GM19395 (cell line): ENCODE data around the gene DUT.

Source experiments
- ATAC-seq: cut with Tn5 transposase; IDR thresholded peaks from one replicate; pipeline ENCODE4 v1.9.1; 2021; ENCODE audit warnings: mild to moderate bottlenecking, moderate library complexity; ENCODE audit not compliant: unreplicated experiment

Gene DUT

DNA sequence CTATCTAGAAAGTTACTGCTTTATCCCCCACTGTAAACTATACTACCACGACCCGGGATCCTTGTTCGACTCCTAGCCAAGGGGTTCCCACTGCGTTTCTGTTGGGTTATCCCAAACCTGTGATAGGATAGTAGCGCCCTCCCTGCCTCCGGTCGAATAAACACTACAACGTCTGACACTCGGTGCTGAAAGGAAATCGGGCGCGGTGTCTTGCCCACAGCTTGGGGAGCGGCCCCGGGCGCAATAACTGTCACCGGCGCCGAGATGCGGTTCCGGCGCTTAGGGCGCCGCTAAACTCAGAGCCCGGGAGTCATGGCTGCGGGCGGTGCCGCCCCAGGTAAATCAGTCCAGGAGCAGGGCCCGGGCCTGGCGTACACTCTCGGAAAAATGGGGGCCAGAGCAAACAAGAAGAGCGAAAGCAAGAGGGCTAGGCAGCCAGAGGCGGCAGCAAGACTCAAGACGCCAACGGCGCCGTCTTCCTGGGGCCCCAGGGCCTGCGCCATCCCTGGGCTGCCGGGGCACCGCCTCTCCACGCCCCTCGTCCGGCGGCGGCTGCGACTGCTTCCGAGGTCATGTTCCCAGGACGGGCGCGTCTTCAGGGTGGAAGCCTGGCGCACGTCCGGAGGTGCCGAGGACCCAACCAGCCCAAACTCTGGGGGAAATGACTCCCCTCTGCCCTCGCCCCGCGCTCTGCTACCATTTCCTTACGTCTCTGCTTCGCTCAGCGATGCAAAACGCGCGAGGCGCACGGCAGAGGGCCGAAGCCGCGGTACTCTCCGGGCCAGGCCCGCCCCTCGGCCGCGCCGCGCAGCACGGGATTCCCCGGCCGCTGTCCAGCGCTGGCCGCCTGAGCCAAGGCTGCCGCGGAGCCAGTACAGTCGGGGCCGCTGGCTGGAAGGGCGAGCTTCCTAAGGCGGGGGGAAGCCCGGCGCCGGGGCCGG lies at the start of gene DUT:
Gene DUT, plus strand, starts transcription at position 575 of the 941 bp plus-strand sequence. Its CDS starts 87 bp downstream, at position 662.
- ATAC-seq = peak; percentile 85

GRCh38 chr15:48281674-48282073 lies 49.6 kb upstream of the DUT start:
- no peak for ATAC-seq

- no peak for ATAC-seq
Observed at GRCh38 chr15:48282216-48282615, 49.0 kb upstream of the DUT start.

- no peak for ATAC-seq
Observed at GRCh38 chr15:48283396-48284145, 47.7 kb upstream of the DUT start.

DNA sequence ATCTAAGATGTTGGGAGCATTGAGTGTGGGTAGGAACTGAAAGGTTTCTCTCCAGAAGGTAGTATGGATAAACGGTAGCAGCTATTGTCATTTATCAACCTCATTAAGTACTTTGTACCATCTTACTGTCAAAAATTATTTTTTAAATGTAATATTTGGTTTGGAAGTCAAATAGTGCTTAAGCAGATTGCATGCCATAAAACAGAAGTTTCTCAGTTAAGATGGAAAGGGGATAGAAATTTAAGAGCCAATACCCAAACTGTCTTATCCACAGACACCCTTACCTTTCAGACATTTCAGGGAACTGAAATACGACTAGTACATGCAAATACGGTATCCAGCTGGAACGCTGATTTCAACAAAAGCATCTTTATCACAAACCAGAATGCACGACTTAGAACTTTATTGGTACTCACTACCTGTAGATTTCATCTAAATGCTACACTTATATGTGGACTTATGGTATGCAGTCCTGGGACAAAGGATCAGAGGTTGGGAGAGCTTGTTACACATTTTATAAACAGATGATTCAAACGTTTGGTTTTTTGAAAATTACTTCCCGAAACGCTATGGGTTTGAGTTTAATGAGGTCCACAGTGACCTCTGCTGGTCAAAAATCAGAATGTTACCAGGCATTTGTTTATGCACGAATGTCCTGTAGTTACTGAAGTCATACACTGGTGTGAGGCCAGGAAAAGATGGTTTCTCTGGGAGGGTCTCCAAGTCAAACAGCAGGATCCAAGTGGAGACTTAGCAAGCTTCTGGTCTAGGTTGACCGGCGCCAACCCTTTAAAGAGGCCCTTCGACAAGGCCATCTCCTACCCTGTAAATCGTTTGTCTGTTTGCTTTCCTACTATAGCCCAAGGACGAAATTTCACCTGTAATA lies 45.7 kb upstream of the DUT start:
- peak; percentile 84 for ATAC-seq

GRCh38 chr15:48289628-48290027 lies 41.6 kb upstream of the DUT start:
- no peak for ATAC-seq

DNA sequence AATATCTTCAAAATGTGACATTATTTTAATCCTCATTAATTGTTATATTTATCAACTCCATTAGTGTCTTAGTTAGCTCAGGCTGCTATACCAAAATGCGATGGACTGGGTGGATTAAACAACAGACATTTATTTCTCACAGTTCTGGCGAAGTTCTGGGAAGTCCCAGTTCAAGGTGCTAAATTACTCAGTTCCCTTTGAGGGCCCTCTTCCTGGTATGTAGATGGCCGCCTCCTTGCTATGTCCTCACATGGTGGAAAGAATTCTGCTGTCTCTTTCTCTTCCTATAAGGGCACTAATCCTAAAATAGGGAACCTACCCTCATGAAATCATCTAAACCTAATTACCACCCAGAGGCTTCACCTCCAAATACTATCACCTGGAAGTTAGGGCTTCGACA lies 38.8 kb upstream of the DUT start:
- no peak for ATAC-seq

GRCh38 chr15:48297668-48298067 lies 33.6 kb upstream of the DUT start:
- ATAC-seq = no peak

DNA sequence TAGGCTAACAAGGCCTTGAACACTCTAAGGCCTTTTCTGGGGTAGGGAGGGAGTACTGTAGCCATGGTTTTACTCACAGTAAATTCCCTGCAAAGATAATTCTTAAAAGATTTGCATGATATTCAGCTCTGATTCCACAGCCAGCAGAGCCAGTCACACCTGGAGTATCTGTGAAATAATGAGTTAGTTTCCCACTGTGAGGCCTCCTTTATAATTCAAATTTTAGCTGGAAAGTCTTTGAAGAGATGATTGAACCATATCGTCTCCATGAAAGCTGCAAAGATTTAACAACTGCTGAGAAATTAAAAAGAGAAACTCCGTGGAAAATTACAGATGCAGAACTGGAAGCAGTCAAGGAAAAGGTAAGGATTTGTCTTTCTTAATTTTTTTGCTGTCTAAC lies 32.3 kb upstream of the DUT start:
- no peak for ATAC-seq

- no peak for ATAC-seq
Observed at GRCh38 chr15:48300038-48300437, 31.2 kb upstream of the DUT start.

- no peak for ATAC-seq
Observed at GRCh38 chr15:48304398-48304797, 26.8 kb upstream of the DUT start.

GRCh38 chr15:48306639-48307038 lies 24.6 kb upstream of the DUT start:
- no peak for ATAC-seq

DNA sequence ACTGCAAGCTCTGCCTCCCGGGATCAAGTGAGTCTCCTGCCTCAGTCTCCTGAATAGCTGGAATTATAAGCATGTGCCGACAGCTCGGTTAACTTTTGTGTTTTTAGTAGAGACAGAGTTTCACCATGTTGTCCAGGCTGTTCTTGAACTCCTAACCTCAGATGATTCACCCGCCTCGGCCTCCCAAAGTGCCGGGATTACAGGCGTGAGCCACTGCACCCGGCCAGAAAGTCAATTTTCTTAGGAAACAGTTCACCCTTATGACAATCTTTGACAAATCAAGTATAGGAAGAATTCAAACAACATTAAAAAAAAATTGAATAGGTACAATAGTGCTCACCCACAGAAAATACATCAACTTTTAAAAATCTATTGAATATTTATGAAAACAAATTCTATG lies 23.6 kb upstream of the DUT start:
- ATAC-seq = no peak

- ATAC-seq = no peak
Observed at GRCh38 chr15:48309740-48310139, 21.5 kb upstream of the DUT start.

DNA sequence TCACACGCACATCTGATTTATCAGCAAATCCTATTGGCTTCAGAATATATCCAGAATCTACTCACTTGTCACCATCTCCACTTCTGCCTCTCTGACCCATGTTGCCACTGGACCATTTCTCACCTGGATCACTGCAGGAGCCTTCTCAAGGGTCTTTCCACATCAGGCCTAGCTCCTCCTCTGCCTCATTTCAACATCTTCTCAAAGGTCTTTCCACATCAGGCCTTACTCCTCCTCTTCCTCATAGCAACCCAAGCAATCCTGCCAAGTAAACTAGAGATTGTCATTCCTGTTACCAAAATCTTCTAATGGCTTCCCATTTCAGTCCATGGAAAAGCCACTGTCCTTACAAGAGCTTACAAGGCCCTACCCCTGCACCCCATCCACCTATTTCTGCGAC lies 18.0 kb upstream of the DUT start:
- no peak for ATAC-seq

DNA sequence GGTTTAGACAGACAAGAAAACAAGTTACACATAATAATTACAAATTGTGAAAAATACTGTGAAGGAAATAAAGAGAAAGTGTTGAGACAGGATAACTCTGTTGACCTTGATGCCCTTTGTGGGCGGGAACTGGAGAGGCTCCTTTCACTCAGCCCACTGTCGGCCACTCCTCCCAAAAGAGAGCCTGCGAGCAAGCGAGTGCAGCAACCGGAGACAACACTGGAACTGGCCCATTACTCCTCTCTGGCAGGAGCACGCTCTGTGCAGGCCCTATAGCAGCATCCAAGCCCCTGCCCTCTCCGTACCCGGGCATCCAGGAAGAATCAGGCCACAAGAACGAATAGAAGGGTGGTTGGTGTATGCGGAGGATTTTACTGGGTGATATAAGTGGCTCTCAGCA lies 16.2 kb upstream of the DUT start:
- ATAC-seq = no peak

DNA sequence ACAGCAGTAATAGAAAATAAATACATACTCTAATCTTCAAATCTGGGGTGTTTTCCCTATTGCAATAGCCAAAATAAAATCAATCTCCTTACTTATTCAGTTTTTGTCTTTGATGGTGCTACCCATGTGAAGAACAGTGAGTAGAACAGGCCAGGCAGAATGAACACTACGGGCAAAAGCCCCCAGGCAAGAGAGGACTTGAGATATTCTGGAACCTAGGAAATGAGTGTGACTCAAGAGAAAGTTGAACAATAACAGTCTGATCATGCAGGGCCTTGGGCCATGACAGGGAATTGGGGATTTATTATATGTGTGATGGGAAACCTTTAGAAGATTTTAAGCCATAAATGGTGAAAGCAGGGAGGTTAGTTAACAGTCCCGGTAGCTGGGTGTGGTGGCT lies 14.0 kb upstream of the DUT start:
- no peak for ATAC-seq

DNA sequence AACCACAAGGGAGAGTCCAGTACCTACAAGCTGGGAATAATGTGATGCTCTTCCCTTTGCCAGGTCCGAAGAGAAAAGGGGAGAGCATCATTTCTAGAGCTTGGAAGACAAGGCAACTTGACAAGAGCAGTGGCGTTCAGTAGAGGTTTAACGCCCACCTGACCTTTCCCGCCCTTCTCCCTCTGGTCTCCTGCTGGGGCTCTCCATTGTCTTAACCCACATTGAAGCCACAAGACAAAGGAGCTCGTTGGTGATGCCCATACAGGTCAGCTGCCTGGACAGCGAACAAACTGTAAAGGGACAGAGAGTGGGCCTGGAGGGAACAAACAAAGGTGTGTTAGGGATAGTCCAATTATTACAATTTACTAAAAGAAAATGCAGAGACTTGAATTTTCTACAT lies 13.1 kb upstream of the DUT start:
- ATAC-seq = no peak

GRCh38 chr15:48323294-48323693 lies 7.9 kb upstream of the DUT start:
- no peak for ATAC-seq

DNA sequence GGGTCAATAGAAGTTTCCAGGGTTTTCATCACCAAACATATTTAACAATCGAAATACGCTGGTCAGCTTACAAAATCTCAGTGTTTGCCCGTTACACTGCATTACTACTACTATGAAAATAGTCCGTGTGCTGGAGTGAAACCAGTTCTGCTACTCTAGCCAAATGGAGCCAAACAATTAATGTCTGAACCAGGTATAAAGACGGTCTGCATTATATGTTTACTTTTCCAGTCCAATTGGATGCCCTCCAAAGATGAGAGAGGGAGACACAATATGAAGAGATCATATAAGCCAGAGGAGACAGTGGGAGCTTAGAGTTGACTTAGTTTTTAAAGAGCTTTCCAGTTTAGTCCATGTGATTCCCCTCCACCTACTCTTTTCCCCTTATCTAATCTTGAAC lies 6.3 kb upstream of the DUT start:
- ATAC-seq = no peak

DNA sequence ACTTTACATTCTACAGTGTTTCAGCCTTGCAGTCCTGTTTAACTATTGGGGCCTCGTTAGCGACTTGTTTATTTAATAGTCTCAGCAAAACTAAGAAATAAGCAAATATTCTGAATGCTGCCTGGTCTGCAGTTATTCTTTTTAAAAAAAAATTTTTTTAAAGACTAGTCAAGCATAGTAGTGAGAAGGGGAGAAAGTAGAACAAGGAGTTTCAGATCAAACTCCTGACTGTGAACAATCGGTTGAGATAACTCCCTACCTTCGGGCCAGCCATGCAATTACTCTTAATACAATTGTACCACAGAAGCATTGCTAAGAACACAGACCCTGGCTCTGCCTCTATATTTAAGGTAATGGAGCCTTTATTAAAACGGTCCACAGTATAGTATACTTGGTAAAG lies 5.8 kb upstream of the DUT start:
- ATAC-seq = peak; percentile 46
